Activated T-helper 2 cell treated with anti-CD3 and anti-CD28 coated beads, Interferon-gamma antibody, Interleukin-2, Interleukin-4, amounts not matched to agents 10 μg/mL and 5 μg/mL and 100 μg/mL, durations not matched to agents 14 hours and 24 hours and 36 hours (primary cell): ENCODE results near the gene SERPINA9. TPM values are rescaled to one million over a fixed set of nuclear protein-coding genes. Genes with fewer than 3 reads are reported as not detected.
"Not testable (repeated sequence)": the region's sequence is repeated elsewhere in the genome, so short reads cannot be mapped to it uniquely, and the experiment has no call there.

Experiments
- DNase-seq: peaks from one replicate; pipeline ENCODE4 v3.0.0; 2021; ENCODE audit warnings: low spot score
- H3K27ac Mint-ChIP-seq: one replicate; pipeline ENCODE4 v1.8.0; 2021; ENCODE audit warnings: mixed read lengths
- H3K27me3 Mint-ChIP-seq: one replicate; pipeline ENCODE4 v1.8.0; 2021; ENCODE audit warnings: low read depth, mixed read lengths
- H3K36me3 Mint-ChIP-seq: one replicate; pipeline ENCODE4 v1.8.0; 2021; ENCODE audit warnings: low read depth, mixed read lengths
- H3K4me1 Mint-ChIP-seq: one replicate; pipeline ENCODE4 v1.8.0; 2021; ENCODE audit warnings: low read depth, mixed read lengths
- H3K4me3 Mint-ChIP-seq: one replicate; pipeline ENCODE4 v1.8.0; 2021; ENCODE audit warnings: low read depth, mild to moderate bottlenecking, moderate library complexity, mixed read lengths
- H3K9me3 Mint-ChIP-seq: one replicate; pipeline ENCODE4 v1.8.0; 2021; ENCODE audit warnings: mixed read lengths
- intact Hi-C: fragments of 100-400 bp; cut with micrococcal nuclease; formaldehyde crosslinking; loops from one replicate; pipeline ENCODE4 v1.15.1; 2023
- total RNA-seq: library from RNA; stranded (reverse); gene quantifications from 2 replicates; pipeline ENCODE4 v1.2.3, GENCODE V29; 2022

Gene SERPINA9
- total RNA-seq, 1 donor from 2014 or later = not detected

GRCh38 chr14:94483729-94484275 lies 7.8 kb upstream of the SERPINA9 start:
- Mint-ChIP-seq H3K4me3 (no peak overlapping the region), H3K36me3 (no peaks in the 10 kb centered on the region), H3K4me1 (no peaks in the 10 kb centered on the region), H3K9me3 (peaks cover 2% of the 10 kb centered on the region), H3K27me3 (no peaks in the 10 kb centered on the region), H3K27ac (no peak overlapping the region)
- intact Hi-C loops = no loop called here
- no peak for DNase-seq

GRCh38 chr14:94483071-94483451 lies 7.1 kb upstream of the SERPINA9 start:
- intact Hi-C loops = no loop called here
- DNase-seq = no peak
- Mint-ChIP-seq H3K36me3 (no peaks in the 10 kb centered on the region), H3K4me3 (no peak overlapping the region), H3K9me3 (peaks cover 9% of the 10 kb centered on the region), H3K27ac (no peak overlapping the region), H3K4me1 (no peaks in the 10 kb centered on the region), H3K27me3 (no peaks in the 10 kb centered on the region)

GRCh38 chr14:94482132-94483070 lies 6.4 kb upstream of the SERPINA9 start:
- H3K36me3 Mint-ChIP-seq, H3K27ac Mint-ChIP-seq, intact Hi-C loops, H3K27me3 Mint-ChIP-seq, H3K4me1 Mint-ChIP-seq, DNase-seq, H3K4me3 Mint-ChIP-seq: not testable (repeated sequence)
- H3K9me3 Mint-ChIP-seq = peaks cover 15% of the 10 kb centered on the region

- Mint-ChIP-seq H3K9me3 (peaks cover 17% of the 10 kb centered on the region), H3K4me3 (no peak overlapping the region), H3K4me1 (no peaks in the 10 kb centered on the region), H3K27me3 (no peaks in the 10 kb centered on the region), H3K36me3 (no peaks in the 10 kb centered on the region), H3K27ac (no peak overlapping the region)
- intact Hi-C loops = no loop called here
- DNase-seq = no peak
Measured at GRCh38 chr14:94481468-94482131, 5.6 kb upstream of the SERPINA9 start.

GRCh38 chr14:94480809-94481208 lies 4.8 kb upstream of the SERPINA9 start:
- peaks cover 17% of the 10 kb centered on the region for H3K9me3 Mint-ChIP-seq
- H3K27ac Mint-ChIP-seq = no peak overlapping the region
- no peak overlapping the region for H3K4me3 Mint-ChIP-seq
- no peaks in the 10 kb centered on the region for H3K4me1 Mint-ChIP-seq
- no peaks in the 10 kb centered on the region for H3K36me3 Mint-ChIP-seq
- no peak for DNase-seq
- no peaks in the 10 kb centered on the region for H3K27me3 Mint-ChIP-seq
- intact Hi-C loops = no loop called here

GRCh38 chr14:94478420-94478819 lies 2.4 kb upstream of the SERPINA9 start:
- Mint-ChIP-seq H3K9me3 (peaks cover 17% of the 10 kb centered on the region), H3K27ac (no peak overlapping the region), H3K36me3 (no peaks in the 10 kb centered on the region), H3K4me1 (no peaks in the 10 kb centered on the region), H3K4me3 (no peak overlapping the region), H3K27me3 (no peaks in the 10 kb centered on the region)
- intact Hi-C loops = no loop called here
- no peak for DNase-seq

- Mint-ChIP-seq H3K27me3 (no peaks in the 10 kb centered on the region), H3K9me3 (peaks cover 17% of the 10 kb centered on the region), H3K4me1 (no peaks in the 10 kb centered on the region), H3K4me3 (no peak overlapping the region), H3K36me3 (no peaks in the 10 kb centered on the region), H3K27ac (no peak overlapping the region)
- intact Hi-C loops = no loop called here
- no peak for DNase-seq
Measured at GRCh38 chr14:94474581-94475031, 1.4 kb downstream of the SERPINA9 start.

GRCh38 chr14:94473666-94474410 lies 2.2 kb downstream of the SERPINA9 start:
- Mint-ChIP-seq H3K9me3 (peaks cover 16% of the 10 kb centered on the region), H3K27me3 (no peaks in the 10 kb centered on the region), H3K36me3 (no peaks in the 10 kb centered on the region), H3K4me1 (no peaks in the 10 kb centered on the region), H3K4me3 (no peak overlapping the region), H3K27ac (no peak overlapping the region)
- DNase-seq = no peak
- intact Hi-C loops = no loop called here

- no peaks in the 10 kb centered on the region for H3K4me1 Mint-ChIP-seq
- H3K36me3 Mint-ChIP-seq = no peaks in the 10 kb centered on the region
- no peak overlapping the region for H3K27ac Mint-ChIP-seq
- intact Hi-C loops = no loop called here
- H3K27me3 Mint-ChIP-seq = no peaks in the 10 kb centered on the region
- no peak for DNase-seq
- H3K4me3 Mint-ChIP-seq = no peak overlapping the region
- H3K9me3 Mint-ChIP-seq = peaks cover 6% of the 10 kb centered on the region
Measured at GRCh38 chr14:94472842-94473241, 3.2 kb downstream of the SERPINA9 start.

GRCh38 chr14:94471045-94471444 lies 5.0 kb downstream of the SERPINA9 start:
- intact Hi-C loops = no loop called here
- no peaks in the 10 kb centered on the region for H3K27me3 Mint-ChIP-seq
- no peak for DNase-seq
- no peaks in the 10 kb centered on the region for H3K4me1 Mint-ChIP-seq
- no peaks in the 10 kb centered on the region for H3K9me3 Mint-ChIP-seq
- no peak overlapping the region for H3K27ac Mint-ChIP-seq
- H3K36me3 Mint-ChIP-seq = no peaks in the 10 kb centered on the region
- H3K4me3 Mint-ChIP-seq = no peak overlapping the region

- H3K27me3 Mint-ChIP-seq = no peaks in the 10 kb centered on the region
- DNase-seq = no peak
- no peak overlapping the region for H3K27ac Mint-ChIP-seq
- H3K4me1 Mint-ChIP-seq = no peaks in the 10 kb centered on the region
- intact Hi-C loops = no loop called here
- no peaks in the 10 kb centered on the region for H3K9me3 Mint-ChIP-seq
- H3K4me3 Mint-ChIP-seq = no peak overlapping the region
- no peaks in the 10 kb centered on the region for H3K36me3 Mint-ChIP-seq
Measured at GRCh38 chr14:94470311-94470710, 5.7 kb downstream of the SERPINA9 start.

- intact Hi-C loops = no loop called here
- no peaks in the 10 kb centered on the region for H3K27me3 Mint-ChIP-seq
- no peak for DNase-seq
- H3K36me3 Mint-ChIP-seq = no peaks in the 10 kb centered on the region
- H3K27ac Mint-ChIP-seq = no peak overlapping the region
- H3K9me3 Mint-ChIP-seq = no peaks in the 10 kb centered on the region
- H3K4me1 Mint-ChIP-seq = no peaks in the 10 kb centered on the region
- H3K4me3 Mint-ChIP-seq = no peak overlapping the region
Measured at GRCh38 chr14:94469261-94469660, 6.7 kb downstream of the SERPINA9 start.
